Measurements from ENCODE around the gene SIK3.

DNA sequence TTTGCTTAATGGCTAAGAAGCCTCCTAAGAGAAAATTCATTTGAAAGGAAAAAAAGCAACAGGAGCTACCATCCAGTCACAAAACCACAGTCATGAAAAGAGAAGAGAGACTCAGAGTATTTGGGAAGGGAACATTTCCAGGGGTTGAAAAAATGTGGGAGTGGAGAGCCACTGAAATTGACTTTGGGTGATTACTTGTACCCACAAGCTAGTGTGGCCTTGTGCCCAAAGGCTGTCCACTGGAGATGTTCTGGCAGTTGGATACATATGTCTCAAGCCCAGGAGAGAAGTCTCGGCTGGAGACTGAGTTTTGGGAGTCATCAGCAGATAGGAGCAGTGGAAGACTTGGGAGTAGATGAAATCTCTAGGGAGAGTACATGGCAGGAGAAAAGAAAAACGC lies 303.4 kb downstream of the SIK3 start:
- TF ChIP-seq EZH2 (IDR thresholded peaks at IDR 0.05) (no peak), POLR2AphosphoS5 (IDR thresholded peaks at IDR 0.05; ENCODE audit: borderline replicate concordance, low read depth, low read length) (no peak)

Data from SK-N-MC (cell line).